SK-N-SH treated with all-trans-retinoic acid at 6 μM for 48 hours (cell line): Measurements from ENCODE around the gene LMBR1.

ENCODE experiments used
- ATAC-seq: fragments of 200-7000 bp; cut with Tn5 transposase; 3 replicates; pipeline ENCODE4 v1.9.1; 2020; ENCODE audit warnings: mild to moderate bottlenecking, moderate library complexity
- ARNTL ChIP-seq: fragments of 450-650 bp; formaldehyde crosslinking; IDR thresholded peaks from 2 replicates; pipeline ENCODE4 v1.5.0; 2020; ENCODE audit warnings: low read depth, mild to moderate bottlenecking, moderate library complexity, borderline replicate concordance
- BACH2 ChIP-seq: fragments of 250-450 bp; sonication (Bioruptor Pico); IDR thresholded peaks from 2 replicates; pipeline ENCODE4 v1.9.0; 2021; ENCODE audit warnings: mild to moderate bottlenecking, borderline replicate concordance
- CREB5 ChIP-seq: fragments of 250-450 bp; sonication (Bioruptor Pico); IDR thresholded peaks from 2 replicates; pipeline ENCODE4 v1.5.1; 2020; ENCODE audit warnings: low read depth, mild to moderate bottlenecking, moderate library complexity
- CSRNP3 ChIP-seq: fragments of 250-450 bp; sonication (Bioruptor Pico); IDR thresholded peaks from 2 replicates; pipeline ENCODE4 v1.5.1; 2021; ENCODE audit warnings: mild to moderate bottlenecking, moderate library complexity
- ESRRG ChIP-seq: fragments of 250-450 bp; sonication (Bioruptor Pico); IDR thresholded peaks from 2 replicates; pipeline ENCODE4 v1.6.1; 2021; ENCODE audit warnings: mild to moderate bottlenecking
- GLIS3 ChIP-seq: fragments of 250-450 bp; sonication (Bioruptor Pico); IDR thresholded peaks from 2 replicates; pipeline ENCODE4 v1.5.0; 2020; ENCODE audit warnings: mild to moderate bottlenecking, moderate library complexity
- ISL1 ChIP-seq: fragments of 250-450 bp; sonication (Bioruptor Pico); IDR thresholded peaks from 2 replicates; pipeline ENCODE4 v2.1.2; 2022; ENCODE audit warnings: mild to moderate bottlenecking, moderate library complexity
- OSR1 ChIP-seq: fragments of 250-450 bp; sonication (Bioruptor Pico); IDR thresholded peaks from 2 replicates; pipeline ENCODE4 v1.8.0; 2022; ENCODE audit warnings: moderate library complexity, mild to moderate bottlenecking, inconsistent platforms
- PATZ1 ChIP-seq: fragments of 250-450 bp; sonication (Bioruptor Pico); IDR thresholded peaks from 2 replicates; pipeline ENCODE4 v1.8.0; 2020; ENCODE audit warnings: mild to moderate bottlenecking, moderate library complexity, borderline replicate concordance
- POU6F1 ChIP-seq: fragments of 250-450 bp; sonication (Bioruptor Pico); IDR thresholded peaks from 2 replicates; pipeline ENCODE4 v1.8.0; 2021; ENCODE audit warnings: low read depth, mild to moderate bottlenecking, moderate library complexity, borderline replicate concordance
- PPARA ChIP-seq: fragments of 250-450 bp; sonication (Bioruptor Pico); IDR thresholded peaks from 2 replicates; pipeline ENCODE4 v1.5.0; 2020; ENCODE audit warnings: mild to moderate bottlenecking, borderline replicate concordance
- SNAI2 ChIP-seq: fragments of 250-450 bp; sonication (Bioruptor Pico); IDR thresholded peaks from 2 replicates; pipeline ENCODE4 v1.5.0; 2020; ENCODE audit warnings: mild to moderate bottlenecking, moderate library complexity
- TCF4 ChIP-seq: fragments of 250-450 bp; sonication (Bioruptor Pico); IDR thresholded peaks from 2 replicates; pipeline ENCODE4 v1.8.0; 2021; ENCODE audit warnings: mild to moderate bottlenecking, moderate library complexity, borderline replicate concordance
- TOX ChIP-seq: fragments of 250-450 bp; sonication (Bioruptor Pico); IDR thresholded peaks from 2 replicates; pipeline ENCODE4 v1.8.0; 2021; ENCODE audit warnings: mild to moderate bottlenecking, moderate library complexity, borderline replicate concordance
- TSHZ2 ChIP-seq: fragments of 250-450 bp; sonication (Bioruptor Pico); IDR thresholded peaks from 2 replicates; pipeline ENCODE4 v1.5.0; 2020; ENCODE audit warnings: mild to moderate bottlenecking, moderate library complexity
- ZC3H10 ChIP-seq: fragments of 250-450 bp; sonication (Bioruptor Pico); IDR thresholded peaks from 2 replicates; pipeline ENCODE4 v1.5.1; 2021; ENCODE audit warnings: mild to moderate bottlenecking, moderate library complexity
- ZFP3 ChIP-seq: fragments of 250-450 bp; sonication (Bioruptor Pico); IDR thresholded peaks from 2 replicates; pipeline ENCODE4 v1.5.0; 2020; ENCODE audit warnings: mild to moderate bottlenecking, moderate library complexity
- ZFP30 ChIP-seq: fragments of 450-650 bp; formaldehyde crosslinking; IDR thresholded peaks from 2 replicates; pipeline ENCODE4 v1.5.0; 2022; ENCODE audit warnings: mild to moderate bottlenecking, moderate library complexity
- ZNF565 ChIP-seq: fragments of 450-650 bp; formaldehyde crosslinking; conservative IDR thresholded peaks from 2 replicates; pipeline ENCODE4 v1.5.0; 2020; ENCODE audit warnings: low read depth, mild to moderate bottlenecking, moderate library complexity
- ZNF8 ChIP-seq: fragments of 450-650 bp; formaldehyde crosslinking; IDR thresholded peaks from 2 replicates; pipeline ENCODE4 v1.5.0; 2020; ENCODE audit warnings: mild to moderate bottlenecking, moderate library complexity

Gene LMBR1

GRCh38 chr7:156732091-156732625, 160.8 kb downstream of the LMBR1 start:
- TF ChIP-seq ZC3H10 (CRISPR knock-in tag), result no peak
- no peak for TF ChIP-seq OSR1 (CRISPR knock-in tag)
- no peak for TF ChIP-seq PATZ1
- no peak for TF ChIP-seq ISL1 (CRISPR knock-in tag)
- no peak for ATAC-seq

- ATAC-seq, result no peak
These were observed 161.3 kb downstream of the LMBR1 start for GRCh38 chr7:156731651-156732050.

GRCh38 chr7:156725936-156726335, 167.0 kb downstream of the LMBR1 start:
- TF ChIP-seq BACH2 (no peak), CREB5 (CRISPR knock-in tag) (no peak), ESRRG (no peak), ZFP3 (no peak), TSHZ2 (CRISPR knock-in tag) (no peak), SNAI2 (no peak)
- TF ChIP-seq, all 23 proteins: peak for 0
- ATAC-seq, result no peak

More at GRCh38 chr7:156731651-156732050, 161.3 kb downstream of the LMBR1 start:
- no peak for TF ChIP-seq ZNF8 (CRISPR knock-in tag)
- TF ChIP-seq ZNF565 (CRISPR knock-in tag), result no peak
- no peak for TF ChIP-seq BACH2
- no peak for TF ChIP-seq TOX (CRISPR knock-in tag)
- TF ChIP-seq POU6F1 (CRISPR knock-in tag), result no peak
- no peak for TF ChIP-seq TCF4
- no peak for TF ChIP-seq OSR1 (CRISPR knock-in tag)
- no peak for TF ChIP-seq ZFP30 (CRISPR knock-in tag)
- no peak for TF ChIP-seq ZFP3
- TF ChIP-seq PPARA (CRISPR knock-in tag), result no peak
- no peak for TF ChIP-seq CSRNP3 (CRISPR knock-in tag)

- TF ChIP-seq GLIS3 (no peak), ARNTL (no peak), TOX (CRISPR knock-in tag) (no peak), ZFP30 (CRISPR knock-in tag) (no peak), ESRRG (no peak), ZNF565 (CRISPR knock-in tag) (no peak), TCF4 (no peak), ZNF8 (CRISPR knock-in tag) (no peak)
- TF ChIP-seq, all 23 proteins: peak for 0
- ATAC-seq, result no peak
These were observed 167.9 kb downstream of the LMBR1 start for GRCh38 chr7:156725073-156725472.
